Upper lobe of left lung (tissue), 6 donors: ENCODE data around the gene GALM. TPM values are rescaled to one million over a fixed set of nuclear protein-coding genes. Genes with fewer than 3 reads are reported as not detected.
"Not testable (repeated sequence)": the region's sequence is repeated elsewhere in the genome, so short reads cannot be mapped to it uniquely, and the experiment has no call there.

Experiments used
- ATAC-seq, 2 donors: fragments of 200-7000 bp; cut with Tn5 transposase; one replicate each; pipeline ENCODE4 v1.9.1; 2022; ENCODE audit warnings: mild to moderate bottlenecking in 2 of 2, moderate library complexity in 2 of 2; ENCODE audit not compliant: low FRiP score in 2 of 2
- DNase-seq, 2 donors: peaks; one replicate each; pipeline ENCODE4 v3.0.0-alpha.2; 2019 to 2020
- H3K27ac ChIP-seq, 4 donors: fragments of 200-600 bp; sonication (generic); one replicate each; pipeline ENCODE4 v1.5.1; 2016 to 2019
- H3K27me3 ChIP-seq, 4 donors: fragments of 200-600 bp; sonication (generic); one replicate each; pipeline ENCODE4 v1.5.1; 2017 to 2019
- H3K36me3 ChIP-seq, 4 donors: fragments of 200-600 bp; sonication (generic); one replicate each; pipeline ENCODE4 v1.5.1; 2016 to 2019
- H3K4me1 ChIP-seq, 4 donors: fragments of 200-600 bp; sonication (generic); one replicate each; pipeline ENCODE4 v1.5.1; 2018 to 2019
- H3K4me3 ChIP-seq, 4 donors: fragments of 200-600 bp; sonication (generic); one replicate each; pipeline ENCODE4 v1.5.1; 2017 to 2019; ENCODE audit warnings: mild to moderate bottlenecking in 2 of 4, moderate library complexity in 1 of 4
- H3K9me3 ChIP-seq, 4 donors: fragments of 200-600 bp; sonication (generic); one replicate each; pipeline ENCODE4 v1.5.1; 2018 to 2019
- EP300 ChIP-seq, 4 donors: sonication (generic); formaldehyde crosslinking; IDR thresholded peaks; one replicate each; pipeline ENCODE4 v1.5.1; 2017; ENCODE audit warnings: antibody characterized with exemption in 4 of 4, control low read depth in 2 of 4
- POLR2A ChIP-seq, 4 donors: fragments of 450-650 bp; IDR thresholded peaks; one replicate each; pipeline ENCODE4 v1.5.1; 2016 to 2017; ENCODE audit warnings: antibody characterized with exemption in 4 of 4, mild to moderate bottlenecking in 2 of 4
- POLR2AphosphoS5 ChIP-seq, 2 donors: sonication (generic); formaldehyde crosslinking; IDR thresholded peaks; one replicate each; pipeline ENCODE4 v1.5.1; 2017; ENCODE audit warnings: antibody characterized with exemption in 2 of 2
- WGBS, 2 donors: methylation state at CpG; one replicate each; pipeline ENCODE4 v1.1.5; 2017 to 2018; 5-methylcytosine and 5-hydroxymethylcytosine counted together
- total RNA-seq, 6 donors: library from RNA; depleted of rRNA in 4 of 6; stranded (reverse); fragments of >200 nt in 4 of 6; gene quantifications; one replicate each; pipeline versions ENCODE4 v1.1.0 to v1.2.1, GENCODE V29; 2016 to 2021
- TF ChIP-seq, protein P1 (sequence below), 6 experiments: fragments of 450-650 bp in 4 of 6; fragments of 200-600 bp in 2 of 6; sonication (generic) in 2 of 6; IDR thresholded peaks; one replicate each; pipeline ENCODE4 v1.5.1; 2016 to 2019; ENCODE audit warnings: antibody characterized with exemption in 6 of 6
- donor health status: DM: no; HTN: no; CAD: no; lungs with moderate emphysema.
- donor health status: DM: no; HTN: yes; CAD: no; lungs with severe emphysema.

GALM gene
- total RNA-seq, 6 donors from 2014 or later = 13.4 to 33.1 (median 26.3) TPM

DNA sequence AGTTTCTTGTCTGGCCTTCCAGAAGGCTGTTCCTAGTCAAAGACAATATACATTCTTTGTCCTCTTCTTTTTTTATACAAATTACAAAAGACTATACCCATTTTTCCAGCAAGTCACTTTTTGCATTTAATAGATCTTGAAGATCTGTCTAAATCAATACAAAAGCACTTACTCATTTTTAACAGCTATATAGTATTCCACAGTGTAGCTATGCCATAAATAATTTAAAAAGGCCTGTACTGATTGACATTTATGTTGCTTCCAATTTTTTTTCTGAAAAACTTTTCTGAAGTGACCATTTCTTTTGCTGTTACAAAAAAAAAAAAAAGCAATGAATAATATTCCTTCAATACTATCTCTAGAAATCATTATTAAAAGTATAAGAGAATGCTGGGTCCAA lies 32.9 kb upstream of the GALM start:
- ATAC-seq = no peak
- Histone ChIP-seq H3K4me1 (peaks cover 0 to 5% (median 0%) of the 10 kb centered on the region in 4 donors), H3K27me3 (no peaks in the 10 kb centered on the region), H3K27ac (no peak overlapping the region), H3K4me3 (no peak overlapping the region), H3K36me3 (no peaks in the 10 kb centered on the region), H3K9me3 (no peaks in the 10 kb centered on the region)
- no peak for DNase-seq
- TF ChIP-seq POLR2AphosphoS5 (IDR thresholded peaks at IDR 0.05) (no peak), POLR2A (IDR thresholded peaks at IDR 0.05) (no peak), EP300 (IDR thresholded peaks at IDR 0.05) (no peak)
- TF ChIP-seq, protein P1, sequence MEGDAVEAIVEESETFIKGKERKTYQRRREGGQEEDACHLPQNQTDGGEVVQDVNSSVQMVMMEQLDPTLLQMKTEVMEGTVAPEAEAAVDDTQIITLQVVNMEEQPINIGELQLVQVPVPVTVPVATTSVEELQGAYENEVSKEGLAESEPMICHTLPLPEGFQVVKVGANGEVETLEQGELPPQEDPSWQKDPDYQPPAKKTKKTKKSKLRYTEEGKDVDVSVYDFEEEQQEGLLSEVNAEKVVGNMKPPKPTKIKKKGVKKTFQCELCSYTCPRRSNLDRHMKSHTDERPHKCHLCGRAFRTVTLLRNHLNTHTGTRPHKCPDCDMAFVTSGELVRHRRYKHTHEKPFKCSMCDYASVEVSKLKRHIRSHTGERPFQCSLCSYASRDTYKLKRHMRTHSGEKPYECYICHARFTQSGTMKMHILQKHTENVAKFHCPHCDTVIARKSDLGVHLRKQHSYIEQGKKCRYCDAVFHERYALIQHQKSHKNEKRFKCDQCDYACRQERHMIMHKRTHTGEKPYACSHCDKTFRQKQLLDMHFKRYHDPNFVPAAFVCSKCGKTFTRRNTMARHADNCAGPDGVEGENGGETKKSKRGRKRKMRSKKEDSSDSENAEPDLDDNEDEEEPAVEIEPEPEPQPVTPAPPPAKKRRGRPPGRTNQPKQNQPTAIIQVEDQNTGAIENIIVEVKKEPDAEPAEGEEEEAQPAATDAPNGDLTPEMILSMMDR (IDR thresholded peaks at IDR 0.05) = no peak

DNA sequence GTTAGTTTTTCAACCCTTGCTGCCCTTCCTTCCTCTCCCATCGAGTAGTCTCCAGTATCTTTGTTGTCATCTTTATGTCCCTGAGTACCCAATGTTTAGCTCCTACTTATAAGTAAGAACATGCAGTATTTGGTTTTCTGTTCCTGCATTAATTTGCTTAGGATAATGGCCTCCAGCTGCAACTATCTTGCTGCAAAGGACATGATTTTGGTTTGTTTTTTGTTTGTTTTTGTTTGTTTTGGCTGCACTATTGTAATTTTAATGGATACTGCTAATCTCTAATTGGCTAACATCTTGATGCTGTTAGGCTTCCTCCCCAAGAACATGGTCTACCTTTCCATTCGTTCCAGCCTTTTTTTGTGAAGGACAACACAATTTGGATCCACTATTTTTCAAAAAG lies 32.0 kb upstream of the GALM start:
- Histone ChIP-seq H3K27ac (no peak overlapping the region), H3K4me1 (peaks cover 0 to 5% (median 0%) of the 10 kb centered on the region in 4 donors), H3K4me3 (no peak overlapping the region), H3K27me3 (no peaks in the 10 kb centered on the region), H3K9me3 (no peaks in the 10 kb centered on the region), H3K36me3 (no peaks in the 10 kb centered on the region)
- 51 to 58% methylated on average over 2 of the region's 2 CpGs for WGBS, 2 donors
- DNase-seq = no peak
- TF ChIP-seq POLR2A (IDR thresholded peaks at IDR 0.05) (no peak), POLR2AphosphoS5 (IDR thresholded peaks at IDR 0.05) (no peak), EP300 (IDR thresholded peaks at IDR 0.05) (no peak)
- TF ChIP-seq, protein P1 (IDR thresholded peaks at IDR 0.05) = no peak
- ATAC-seq = no peak

DNA sequence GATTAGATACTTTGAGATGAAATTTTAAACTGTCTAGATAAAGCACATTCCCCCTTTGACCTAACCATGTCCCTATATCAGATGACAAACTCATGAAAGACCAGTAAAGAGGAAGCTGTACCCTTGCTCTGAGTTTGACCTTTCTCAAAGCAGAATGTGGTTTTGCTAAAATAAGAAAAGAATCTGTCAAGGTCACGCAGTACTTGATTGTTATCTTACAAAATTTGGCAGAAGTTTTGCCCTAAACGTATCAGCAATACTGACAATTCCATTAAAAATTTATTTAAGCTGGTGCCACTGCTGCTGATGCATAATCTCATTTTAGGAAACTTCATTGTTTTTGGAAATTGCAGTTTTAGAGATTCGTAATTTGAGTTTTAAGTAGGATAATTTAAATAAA lies 31.2 kb upstream of the GALM start:
- no peaks in the 10 kb centered on the region for H3K9me3 ChIP-seq
- H3K27ac ChIP-seq = no peak overlapping the region
- DNase-seq (no peak), ATAC-seq (peak in 1 of 2 donors; percentile 61)
- no peaks in the 10 kb centered on the region for H3K36me3 ChIP-seq
- 41 to 51% methylated on average over 3 of the region's 3 CpGs for WGBS, 2 donors
- TF ChIP-seq EP300 (IDR thresholded peaks at IDR 0.05) (no peak), POLR2AphosphoS5 (IDR thresholded peaks at IDR 0.05) (no peak), POLR2A (IDR thresholded peaks at IDR 0.05) (no peak)
- TF ChIP-seq, protein P1 (IDR thresholded peaks at IDR 0.05) = no peak
- peaks cover 0 to 5% (median 0%) of the 10 kb centered on the region in 4 donors for H3K4me1 ChIP-seq
- H3K4me3 ChIP-seq = no peak overlapping the region
- no peaks in the 10 kb centered on the region for H3K27me3 ChIP-seq

DNA sequence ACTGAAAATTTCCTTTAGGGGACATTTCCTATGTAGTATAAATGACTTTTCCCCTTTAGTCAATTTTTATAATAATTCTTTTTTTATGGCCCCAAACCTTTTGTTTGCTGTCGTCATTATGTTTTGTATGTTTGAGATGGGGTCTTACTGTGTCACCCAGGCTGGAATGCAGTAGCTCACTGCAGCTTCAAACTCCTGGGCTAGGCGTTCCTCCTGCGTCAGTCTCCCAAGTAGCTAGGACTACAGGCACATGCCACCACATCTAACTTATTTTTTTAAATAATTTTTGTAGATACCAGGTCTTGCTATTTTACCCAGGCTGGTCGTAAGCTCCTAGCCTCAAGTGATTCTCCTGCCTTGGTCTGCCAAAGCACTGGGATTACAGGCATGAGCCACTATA lies 30.8 kb upstream of the GALM start:
- no peak for TF ChIP-seq EP300 (IDR thresholded peaks at IDR 0.05)
- TF ChIP-seq, protein P1 (IDR thresholded peaks at IDR 0.05) = no peak
- no peak for TF ChIP-seq POLR2A (IDR thresholded peaks at IDR 0.05)
- TF ChIP-seq POLR2AphosphoS5 (IDR thresholded peaks at IDR 0.05) = no peak
- no peaks in the 10 kb centered on the region for H3K27me3 ChIP-seq
- ATAC-seq (no peak), DNase-seq (no peak)
- WGBS, 2 donors = 89 to 92% methylated on average over 4 of the region's 4 CpGs
- no peaks in the 10 kb centered on the region for H3K36me3 ChIP-seq
- no peak overlapping the region for H3K27ac ChIP-seq
- H3K9me3 ChIP-seq = no peaks in the 10 kb centered on the region
- no peak overlapping the region for H3K4me3 ChIP-seq
- H3K4me1 ChIP-seq = peaks cover 0 to 5% (median 0%) of the 10 kb centered on the region in 4 donors

DNA sequence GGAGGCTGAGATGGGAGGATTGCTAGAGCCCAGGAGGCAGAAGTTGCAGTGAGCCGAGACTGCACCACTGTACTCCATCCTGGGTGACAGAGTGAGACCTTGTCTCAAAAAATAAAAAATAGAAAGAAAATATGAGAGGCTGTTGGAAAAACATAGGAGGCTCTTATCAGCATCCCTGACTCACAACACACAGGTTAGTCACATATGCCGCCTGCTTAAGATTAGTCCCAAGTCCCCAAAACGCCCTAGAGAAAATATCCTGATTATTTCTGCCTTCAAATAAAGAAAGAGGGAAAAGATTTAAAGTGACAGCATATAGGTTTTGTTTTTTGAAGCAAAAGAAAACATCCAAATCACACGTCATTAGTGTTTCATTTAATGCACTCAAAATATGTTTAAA lies 29.8 kb upstream of the GALM start:
- DNase-seq = no peak
- TF ChIP-seq POLR2A (IDR thresholded peaks at IDR 0.05) = no peak
- no peak for TF ChIP-seq POLR2AphosphoS5 (IDR thresholded peaks at IDR 0.05)
- no peak for TF ChIP-seq EP300 (IDR thresholded peaks at IDR 0.05)
- 88 to 93% methylated on average over 4 of the region's 4 CpGs for WGBS, 2 donors
- ATAC-seq = no peak
- no peak overlapping the region for H3K27ac ChIP-seq
- peaks cover 0 to 5% (median 0%) of the 10 kb centered on the region in 4 donors for H3K4me1 ChIP-seq
- H3K4me3 ChIP-seq = no peak overlapping the region
- no peaks in the 10 kb centered on the region for H3K9me3 ChIP-seq
- no peaks in the 10 kb centered on the region for H3K27me3 ChIP-seq
- H3K36me3 ChIP-seq = no peaks in the 10 kb centered on the region

DNA sequence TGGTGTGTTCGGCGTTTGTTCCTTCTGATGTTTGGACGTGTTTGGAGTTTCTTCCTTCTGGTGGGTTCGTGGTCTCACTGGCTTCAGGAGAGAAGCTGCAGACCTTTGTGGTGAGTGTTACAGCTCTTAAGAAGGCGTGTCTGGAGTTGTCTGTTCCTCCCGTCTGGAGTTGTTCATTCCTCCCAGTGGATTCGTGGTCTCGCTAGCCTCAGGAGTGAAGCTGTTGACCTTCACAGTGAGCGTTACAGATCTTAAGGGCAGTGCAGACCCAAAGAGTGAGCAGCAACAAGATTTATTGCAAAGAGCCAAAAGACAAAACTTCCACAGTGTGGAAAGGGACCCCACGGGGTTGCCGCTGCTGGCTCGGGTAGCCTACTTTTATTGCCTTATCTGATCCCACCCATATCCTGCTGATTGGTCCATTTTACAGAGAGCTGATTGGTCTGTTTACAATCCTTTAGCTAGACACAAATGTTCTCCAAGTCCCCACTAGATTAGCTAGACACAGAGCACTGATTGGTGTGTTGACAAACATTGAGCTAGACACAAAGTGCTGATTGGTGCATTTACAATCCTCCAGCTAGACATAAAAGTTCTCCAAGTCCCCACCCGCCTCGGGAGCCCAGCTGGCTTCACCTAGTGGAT lies 23.4 kb upstream of the GALM start:
- 88 to 91% methylated on average over 12 to 14 of the region's 14 CpGs for WGBS, 2 donors
- not testable (repeated sequence) for DNase-seq, H3K4me1 ChIP-seq, ATAC-seq, H3K27me3 ChIP-seq, H3K36me3 ChIP-seq, H3K4me3 ChIP-seq, H3K27ac ChIP-seq, H3K9me3 ChIP-seq
